Mesendoderm (in vitro differentiated cells): ENCODE data around the gene MAD2L1.

Experiments
- DNase-seq: peaks from one replicate; pipeline ENCODE4 v3.0.0; 2013
- H2AK5ac ChIP-seq: 2 replicates; pipeline ENCODE4 v1.6.1; 2013; ENCODE audit warnings: low read length, inconsistent platforms
- H2BK120ac ChIP-seq: 2 replicates; pipeline ENCODE4 v1.6.1; 2013; ENCODE audit warnings: low read depth, mild to moderate bottlenecking, low read length, moderate library complexity, mixed read lengths
- H2BK15ac ChIP-seq: replicated peaks from 2 replicates; pipeline ENCODE4 v1.6.1; 2013; ENCODE audit warnings: low read depth, mild to moderate bottlenecking, moderate library complexity
- H2BK5ac ChIP-seq: 2 replicates; pipeline ENCODE4 v1.6.1; 2013; ENCODE audit warnings: low read length, inconsistent platforms
- H3K18ac ChIP-seq: 2 replicates; pipeline ENCODE4 v1.6.1; 2013; ENCODE audit warnings: mild to moderate bottlenecking, low read length, mixed read lengths
- H3K23ac ChIP-seq: one replicate; pipeline ENCODE4 v1.6.1; 2013; ENCODE audit warnings: low read length
- H3K27ac ChIP-seq: 2 replicates; pipeline ENCODE4 v1.5.1; 2013; ENCODE audit warnings: low read depth, mild to moderate bottlenecking, inconsistent platforms, low read length, moderate library complexity
- H3K27me3 ChIP-seq: 2 replicates; pipeline ENCODE4 v1.6.1; 2013; ENCODE audit warnings: low read length, control low read depth, mild to moderate bottlenecking, inconsistent platforms; ENCODE audit not compliant: insufficient read depth, poor library complexity
- H3K36me3 ChIP-seq: 2 replicates; pipeline ENCODE4 v1.6.1; 2013; ENCODE audit warnings: low read length, inconsistent platforms; ENCODE audit not compliant: control insufficient read depth, insufficient read depth
- H3K4ac ChIP-seq: one replicate; pipeline ENCODE4 v1.6.1; 2013; ENCODE audit warnings: low read depth, mild to moderate bottlenecking, low read length, moderate library complexity
- H3K4me1 ChIP-seq: 2 replicates; pipeline ENCODE4 v1.6.1; 2013; ENCODE audit warnings: low read depth, low read length, inconsistent platforms; ENCODE audit not compliant: control insufficient read depth
- H3K4me2 ChIP-seq: 2 replicates; pipeline ENCODE4 v1.6.1; 2013; ENCODE audit warnings: low read length
- H3K4me3 ChIP-seq: 2 replicates; pipeline ENCODE4 v1.5.1; 2013; ENCODE audit warnings: mild to moderate bottlenecking, low read length
- H3K56ac ChIP-seq: one replicate; pipeline ENCODE4 v1.6.1; 2013; ENCODE audit warnings: low read length
- H3K79me1 ChIP-seq: 2 replicates; pipeline ENCODE4 v1.6.1; 2013; ENCODE audit warnings: low read length, inconsistent platforms
- H3K79me2 ChIP-seq: 2 replicates; pipeline ENCODE4 v1.6.1; 2013; ENCODE audit warnings: mild to moderate bottlenecking, low read length; ENCODE audit not compliant: control insufficient read depth, insufficient read depth
- H3K9ac ChIP-seq: 2 replicates; pipeline ENCODE4 v1.6.1; 2013; ENCODE audit warnings: low read length, inconsistent platforms
- H4K5ac ChIP-seq: one replicate; pipeline ENCODE4 v1.6.1; 2013; ENCODE audit warnings: low read length
- H4K8ac ChIP-seq: one replicate; pipeline ENCODE4 v1.6.1; 2013; ENCODE audit warnings: low read depth, mild to moderate bottlenecking, control low read depth, low read length, moderate library complexity
- WGBS: extraction: QIAGEN DNeasy Blood & Tissue Kit; methylation state at CpG from one replicate; pipeline ENCODE4 v1.1.7; 2013; ENCODE audit warnings: low lambda C conversion rate, missing lambda C conversion rate; ENCODE audit not compliant: insufficient coverage; ENCODE audit errors: extremely low coverage; 5-methylcytosine and 5-hydroxymethylcytosine counted together

Gene MAD2L1

GRCh38 chr4:120018786-120019185, 47.9 kb downstream of the MAD2L1 start:
- H3K79me2 ChIP-seq = no peaks in the 10 kb centered on the region
- H3K23ac ChIP-seq = no peak overlapping the region
- H3K56ac ChIP-seq = no peak overlapping the region
- no peak overlapping the region for H3K4ac ChIP-seq
- no peak overlapping the region for H3K9ac ChIP-seq
- no peak overlapping the region for H3K4me2 ChIP-seq
- no peak overlapping the region for H4K8ac ChIP-seq
- no CpG with 5 or more reads among the region's 1 CpG for WGBS
- H3K27me3 ChIP-seq = no peaks in the 10 kb centered on the region
- no peak overlapping the region for H4K5ac ChIP-seq
- H3K27ac ChIP-seq = no peak overlapping the region
- H3K18ac ChIP-seq = no peak overlapping the region
- no peak overlapping the region for H3K4me3 ChIP-seq
- no peaks in the 10 kb centered on the region for H3K79me1 ChIP-seq
- no peaks in the 10 kb centered on the region for H3K36me3 ChIP-seq
- H2AK5ac ChIP-seq = no peak overlapping the region
- H2BK5ac ChIP-seq = no peak overlapping the region
- no peak overlapping the region for H2BK120ac ChIP-seq
- no peak overlapping the region for H2BK15ac ChIP-seq
- no peak for DNase-seq
- no peaks in the 10 kb centered on the region for H3K4me1 ChIP-seq

DNA sequence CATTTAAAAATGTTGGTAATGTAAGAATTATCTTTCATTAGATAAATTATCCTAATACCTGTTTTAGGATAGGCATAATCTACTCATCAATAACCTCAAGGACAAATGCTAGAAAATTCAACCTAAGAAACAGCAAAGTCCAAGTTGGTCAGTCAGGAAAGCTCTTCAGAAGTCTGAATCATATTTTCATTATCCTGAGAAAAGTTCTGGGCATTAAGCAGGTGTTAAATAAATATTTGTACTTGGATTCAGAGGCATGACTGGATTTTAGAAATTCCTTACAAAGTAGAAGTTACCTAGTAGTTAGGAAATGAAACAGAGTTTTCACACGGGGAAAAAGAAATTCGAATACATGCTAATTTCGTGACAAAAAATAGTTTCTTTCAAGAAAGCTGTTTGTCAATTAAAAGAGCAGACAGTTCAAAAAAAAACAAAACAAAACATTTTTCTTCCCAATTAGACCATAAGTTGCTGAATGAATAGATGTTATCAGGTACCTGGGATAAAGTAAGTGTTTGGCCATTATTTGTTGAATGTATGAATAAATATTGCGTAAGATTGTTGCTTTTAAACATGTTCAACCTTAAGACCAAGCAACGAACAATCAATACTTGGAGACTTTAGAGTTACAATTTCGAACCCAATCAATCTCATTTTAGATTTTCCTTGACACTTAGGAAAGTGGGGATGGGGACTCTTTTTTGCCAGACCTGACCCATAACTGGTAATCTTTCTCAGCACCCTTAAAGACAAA, 48.5 kb downstream of the MAD2L1 start:
- no peak overlapping the region for H4K5ac ChIP-seq
- H3K79me2 ChIP-seq = no peaks in the 10 kb centered on the region
- no peaks in the 10 kb centered on the region for H3K27me3 ChIP-seq
- WGBS = no CpG with 5 or more reads among the region's 6 CpGs
- no peak overlapping the region for H3K9ac ChIP-seq
- H3K4me2 ChIP-seq = no peak overlapping the region
- no peak overlapping the region for H2AK5ac ChIP-seq
- no peak overlapping the region for H3K4ac ChIP-seq
- no peak overlapping the region for H3K23ac ChIP-seq
- H3K4me3 ChIP-seq = no peak overlapping the region
- H4K8ac ChIP-seq = no peak overlapping the region
- H2BK5ac ChIP-seq = no peak overlapping the region
- no peak overlapping the region for H2BK15ac ChIP-seq
- H3K27ac ChIP-seq = no peak overlapping the region
- H2BK120ac ChIP-seq = no peak overlapping the region
- H3K18ac ChIP-seq = no peak overlapping the region
- no peak for DNase-seq
- H3K36me3 ChIP-seq = no peaks in the 10 kb centered on the region
- no peak overlapping the region for H3K56ac ChIP-seq
- H3K79me1 ChIP-seq = no peaks in the 10 kb centered on the region
- H3K4me1 ChIP-seq = no peaks in the 10 kb centered on the region

GRCh38 chr4:120011725-120012124, 54.9 kb downstream of the MAD2L1 start:
- H3K4me2 ChIP-seq = no peak overlapping the region
- no peak overlapping the region for H3K56ac ChIP-seq

GRCh38 chr4:120010646-120011045, 56.0 kb downstream of the MAD2L1 start:
- Histone ChIP-seq H3K4me1 (no peaks in the 10 kb centered on the region), H3K27me3 (no peaks in the 10 kb centered on the region), H3K4ac (no peak overlapping the region), H3K4me3 (no peak overlapping the region), H3K79me1 (no peaks in the 10 kb centered on the region), H3K4me2 (no peak overlapping the region), H2BK5ac (no peak overlapping the region), H3K9ac (no peak overlapping the region), H2BK15ac (no peak overlapping the region), H2AK5ac (no peak overlapping the region), H3K23ac (no peak overlapping the region), H4K8ac (no peak overlapping the region), H2BK120ac (no peak overlapping the region), H3K27ac (no peak overlapping the region), H4K5ac (no peak overlapping the region), H3K56ac (no peak overlapping the region), H3K36me3 (no peaks in the 10 kb centered on the region), H3K79me2 (no peaks in the 10 kb centered on the region), H3K18ac (no peak overlapping the region)
- WGBS = no CpG with 5 or more reads among the region's 4 CpGs
- DNase-seq = no peak

More at GRCh38 chr4:120011725-120012124, 54.9 kb downstream of the MAD2L1 start:
- Histone ChIP-seq H3K79me2 (no peaks in the 10 kb centered on the region), H4K5ac (no peak overlapping the region), H3K27ac (no peak overlapping the region), H4K8ac (no peak overlapping the region), H3K18ac (no peak overlapping the region), H3K23ac (no peak overlapping the region), H2BK120ac (no peak overlapping the region), H3K4me1 (no peaks in the 10 kb centered on the region), H2AK5ac (no peak overlapping the region), H2BK15ac (no peak overlapping the region), H2BK5ac (no peak overlapping the region), H3K79me1 (no peaks in the 10 kb centered on the region), H3K4me3 (no peak overlapping the region), H3K4ac (no peak overlapping the region), H3K9ac (no peak overlapping the region), H3K36me3 (no peaks in the 10 kb centered on the region), H3K27me3 (no peaks in the 10 kb centered on the region)
- DNase-seq = no peak
- no CpG with 5 or more reads among the region's 2 CpGs for WGBS

DNA sequence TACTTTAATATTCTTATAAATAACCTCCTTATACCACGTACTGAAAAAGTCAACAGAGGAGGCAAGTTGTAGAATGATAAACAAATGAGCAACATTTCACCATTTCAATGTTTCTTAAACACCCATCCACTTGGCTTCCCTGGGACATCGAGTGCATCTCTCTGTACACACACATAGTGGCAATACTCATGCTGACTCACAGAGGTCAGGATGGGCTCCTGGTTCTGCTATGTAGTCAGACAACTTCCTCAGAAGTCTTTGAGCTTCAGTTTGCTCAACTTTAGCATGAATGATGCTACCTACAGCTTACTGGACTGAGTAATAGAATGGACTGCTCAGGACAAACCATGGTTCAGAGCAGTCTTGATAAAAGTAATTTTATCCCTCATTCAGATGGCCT, 56.9 kb downstream of the MAD2L1 start:
- Histone ChIP-seq H3K56ac (no peak overlapping the region), H4K8ac (no peak overlapping the region), H3K4me2 (no peak overlapping the region), H3K27ac (no peak overlapping the region), H3K27me3 (no peaks in the 10 kb centered on the region), H2BK120ac (no peak overlapping the region), H3K4ac (no peak overlapping the region), H3K9ac (no peak overlapping the region), H3K36me3 (no peaks in the 10 kb centered on the region), H2BK5ac (no peak overlapping the region), H3K4me3 (no peak overlapping the region), H3K4me1 (no peaks in the 10 kb centered on the region), H4K5ac (no peak overlapping the region), H3K23ac (no peak overlapping the region), H3K18ac (no peak overlapping the region), H2BK15ac (no peak overlapping the region), H2AK5ac (no peak overlapping the region), H3K79me2 (no peaks in the 10 kb centered on the region), H3K79me1 (no peaks in the 10 kb centered on the region)
- no CpG with 5 or more reads among the region's 2 CpGs for WGBS
- DNase-seq = no peak

- H2AK5ac ChIP-seq = no peak overlapping the region
- DNase-seq = no peak
- no peak overlapping the region for H4K8ac ChIP-seq
- H3K79me2 ChIP-seq = no peaks in the 10 kb centered on the region
- no peaks in the 10 kb centered on the region for H3K79me1 ChIP-seq
- no peak overlapping the region for H3K4ac ChIP-seq
- no peak overlapping the region for H4K5ac ChIP-seq
- no peak overlapping the region for H2BK15ac ChIP-seq
- H3K9ac ChIP-seq = no peak overlapping the region
- no peak overlapping the region for H3K27ac ChIP-seq
- no peak overlapping the region for H3K4me3 ChIP-seq
- H2BK120ac ChIP-seq = no peak overlapping the region
- H2BK5ac ChIP-seq = no peak overlapping the region
- no peaks in the 10 kb centered on the region for H3K4me1 ChIP-seq
- H3K36me3 ChIP-seq = no peaks in the 10 kb centered on the region
- no peak overlapping the region for H3K18ac ChIP-seq
- no peaks in the 10 kb centered on the region for H3K27me3 ChIP-seq
- no CpG with 5 or more reads among the region's 4 CpGs for WGBS
- H3K4me2 ChIP-seq = no peak overlapping the region
- H3K56ac ChIP-seq = no peak overlapping the region
- no peak overlapping the region for H3K23ac ChIP-seq
These were observed 57.7 kb downstream of the MAD2L1 start for GRCh38 chr4:120008957-120009356.
